GM21786 (cell line): ENCODE results near the gene DRD5.

Experiments used
- ATAC-seq: cut with Tn5 transposase; IDR thresholded peaks from one replicate; pipeline ENCODE4 v1.9.1; 2021; ENCODE audit not compliant: unreplicated experiment

The DRD5 gene

DNA sequence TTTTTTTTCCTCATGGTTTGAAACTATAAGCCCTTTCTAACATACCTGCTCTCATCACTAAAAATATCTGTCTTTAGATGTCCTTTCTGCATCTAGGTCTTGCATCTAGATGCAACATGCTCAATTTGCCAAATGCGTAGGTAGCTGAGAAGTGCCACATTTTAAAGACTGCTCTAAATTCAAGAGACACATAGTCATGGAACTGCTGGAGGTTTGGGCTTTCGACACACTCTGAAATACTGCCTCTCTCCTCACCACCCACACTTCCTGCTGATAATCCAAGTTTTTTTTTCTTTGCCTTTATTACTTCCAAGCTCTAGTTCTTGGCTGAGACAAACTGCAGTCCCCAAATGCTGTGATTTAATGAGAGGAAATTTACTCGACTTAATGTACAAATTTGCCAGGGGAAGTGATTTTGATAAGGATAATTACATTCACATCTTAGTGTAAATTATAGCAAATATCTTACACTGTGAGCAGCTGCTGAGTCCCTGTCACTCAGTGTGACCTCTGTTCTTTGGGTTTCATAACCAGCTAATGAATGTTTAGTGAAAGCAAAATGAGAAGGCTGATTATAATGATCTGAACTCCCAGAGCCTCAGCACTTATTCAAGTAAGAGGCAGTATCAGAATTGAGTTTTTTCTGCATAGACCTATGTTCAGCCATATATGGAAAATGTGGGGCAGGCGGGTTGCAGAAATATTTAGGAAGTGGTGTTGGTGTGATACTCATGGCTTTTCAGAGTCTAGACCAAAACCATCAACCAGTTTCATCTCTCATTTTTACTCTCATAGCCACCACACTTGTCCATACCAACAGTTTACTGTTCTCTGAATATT is 31.3 kb downstream of the DRD5 start:
- ATAC-seq = peak; percentile 85

GRCh38 chr4:9816285-9816684 is 34.9 kb downstream of the DRD5 start:
- no peak for ATAC-seq

- no peak for ATAC-seq
Observed at GRCh38 chr4:9820343-9820742, 38.9 kb downstream of the DRD5 start.

GRCh38 chr4:9825049-9825448 is 43.6 kb downstream of the DRD5 start:
- ATAC-seq = no peak

- no peak for ATAC-seq
Observed at GRCh38 chr4:9826551-9826950, 45.1 kb downstream of the DRD5 start.

- ATAC-seq = no peak
Observed at GRCh38 chr4:9832640-9833039, 51.2 kb downstream of the DRD5 start.

- no peak for ATAC-seq
Observed at GRCh38 chr4:9833421-9833820, 52.0 kb downstream of the DRD5 start.
